SK-N-SH (cell line): ENCODE data around the gene PHF21B. TPM values are rescaled to one million over a fixed set of nuclear protein-coding genes. Genes with fewer than 3 reads are reported as not detected.

Experiments used
- CTCF ChIA-PET: fragments of 300-600, 350-600 bp; formaldehyde crosslinking; extraction: SDS; loops from one replicate; lab custom pipeline; 2021; lab: Yijun Ruan, JAX
- POLR2A ChIA-PET: fragments of 350-600 bp; sonication (Branson Sonifier 250); formaldehyde crosslinking; extraction: SDS; loops from one replicate; lab custom pipeline; 2020; ENCODE audit warnings: antibody characterized with exemption, inconsistent platforms; lab: Yijun Ruan, JAX
- DNase-seq: peaks from one replicate; pipeline ENCODE4 v3.0.0; 2012
- H2AFZ ChIP-seq: fragments of 200-600 bp; sonication (generic); 2 replicates; pipeline ENCODE4 v1.8.1; 2016; ENCODE audit warnings: antibody characterized with exemption, mild to moderate bottlenecking, low read depth
- H3F3A ChIP-seq: fragments of 200-600 bp; sonication (generic); replicated peaks from 2 replicates; pipeline ENCODE3; 2016; ENCODE audit warnings: antibody characterized with exemption, mild to moderate bottlenecking; ENCODE audit not compliant: insufficient read depth
- H3K27ac ChIP-seq, 2 experiments: fragments of 200-500 bp in 1 of 2; fragments of 200-600 bp in 1 of 2; sonication (Bioruptor generic) in 1 of 2; sonication (generic), shearing (Covaris generic) in 1 of 2; 2 replicates each; pipeline versions ENCODE4 v1.5.1 to v1.6.1; 2014 to 2016; ENCODE audit warnings: low read depth in 2 of 2, inconsistent platforms in 1 of 2, low read length in 1 of 2, mild to moderate bottlenecking in 1 of 2, mixed read lengths in 1 of 2
- H3K27me3 ChIP-seq: fragments of 200-600 bp; sonication (generic), shearing (Covaris generic); 2 replicates; pipeline ENCODE4 v1.6.1; 2016; ENCODE audit warnings: mixed run types; ENCODE audit not compliant: insufficient read depth
- H3K36me3 ChIP-seq, 2 experiments: fragments of 200-500 bp in 1 of 2; fragments of 200-600 bp in 1 of 2; sonication (Bioruptor generic) in 1 of 2; sonication (generic) in 1 of 2; replicated peaks in 1 of 2; 2 replicates each; pipeline versions ENCODE3 to v1.5.1; 2014 to 2016; ENCODE audit warnings: low read length in 1 of 2, mild to moderate bottlenecking in 1 of 2; ENCODE audit not compliant: insufficient read depth in 2 of 2, control insufficient read depth in 1 of 2
- H3K4me1 ChIP-seq, 2 experiments: fragments of 200-500 bp in 1 of 2; fragments of 200-600 bp in 1 of 2; sonication (Bioruptor generic) in 1 of 2; sonication (generic), shearing (Covaris generic) in 1 of 2; 2 replicates each; pipeline versions ENCODE4 v1.5.1 to v1.6.1; 2014 to 2016; ENCODE audit warnings: low read depth in 1 of 2, low read length in 1 of 2, mixed run types in 1 of 2; ENCODE audit not compliant: insufficient read depth in 2 of 2, control insufficient read depth in 1 of 2
- H3K4me2 ChIP-seq: fragments of 200-600 bp; sonication (generic), shearing (Covaris generic); 2 replicates; pipeline ENCODE4 v1.6.1; 2017; ENCODE audit warnings: mixed run types
- H3K4me3 ChIP-seq, 2 experiments: fragments of 200-500 bp in 1 of 2; fragments of 200-600 bp in 1 of 2; sonication (Bioruptor generic) in 1 of 2; sonication (generic), shearing (Covaris generic) in 1 of 2; 2 replicates each; pipeline versions ENCODE4 v1.5.1 to v1.8.1; 2014 to 2016; ENCODE audit warnings: low read depth in 2 of 2, inconsistent platforms in 1 of 2, low read length in 1 of 2, mild to moderate bottlenecking in 1 of 2, mixed read lengths in 1 of 2, moderate library complexity in 1 of 2
- H3K79me2 ChIP-seq: fragments of 200-600 bp; sonication (generic); 2 replicates; pipeline ENCODE4 v1.8.1; 2017; ENCODE audit warnings: mild to moderate bottlenecking; ENCODE audit not compliant: insufficient read depth
- H3K9ac ChIP-seq: fragments of 200-600 bp; sonication (generic); 2 replicates; pipeline ENCODE4 v1.6.1; 2017; ENCODE audit warnings: mixed run types
- H3K9me2 ChIP-seq: fragments of 200-600 bp; sonication (generic); 2 replicates; pipeline ENCODE4 v1.6.1; 2017; ENCODE audit warnings: mixed run types
- H3K9me3 ChIP-seq: fragments of 200-600 bp; sonication (generic); 2 replicates; pipeline ENCODE4 v1.6.1; 2017; ENCODE audit warnings: mixed run types, mild to moderate bottlenecking, moderate library complexity
- H4K20me1 ChIP-seq: fragments of 200-600 bp; sonication (generic); 2 replicates; pipeline ENCODE4 v1.6.1; 2017; ENCODE audit warnings: mild to moderate bottlenecking, mixed run types; ENCODE audit not compliant: insufficient read depth
- CHD2 ChIP-seq: fragments of 150-350 bp; IDR thresholded peaks from 2 replicates; pipeline ENCODE4 v1.6.1; 2018; ENCODE audit warnings: low read length; ENCODE audit not compliant: partially characterized antibody
- CTCF ChIP-seq: fragments of 200-600 bp; sonication (generic); IDR thresholded peaks from 2 replicates; pipeline ENCODE4 v1.6.1; 2017; ENCODE audit warnings: antibody characterized with exemption, mild to moderate bottlenecking, moderate library complexity
- ELF1 ChIP-seq: IDR thresholded peaks from 2 replicates; pipeline ENCODE4 v1.4.0; 2012
- FOSL2 ChIP-seq: IDR thresholded peaks from 2 replicates; pipeline ENCODE4 v1.4.0; 2012; ENCODE audit warnings: low read depth, mild to moderate bottlenecking, moderate library complexity, borderline replicate concordance
- IRF3 ChIP-seq: fragments of 150-350 bp; IDR thresholded peaks from 2 replicates; pipeline ENCODE4 v1.6.1; 2016; ENCODE audit warnings: mild to moderate bottlenecking, low read depth, low read length
- MEF2A ChIP-seq: IDR thresholded peaks from 2 replicates; pipeline ENCODE4 v1.4.0; 2012; ENCODE audit warnings: low read depth, borderline replicate concordance
- NFIC ChIP-seq: IDR thresholded peaks from 2 replicates; pipeline ENCODE4 v1.4.0; 2012; ENCODE audit warnings: borderline replicate concordance
- NRF1 ChIP-seq: IDR thresholded peaks from 2 replicates; pipeline ENCODE4 v1.6.1; 2012; ENCODE audit warnings: low read depth, mild to moderate bottlenecking, low read length
- REST ChIP-seq: IDR thresholded peaks from 2 replicates; pipeline ENCODE4 v1.6.1; 2012; ENCODE audit warnings: mild to moderate bottlenecking, low read depth, low read length, moderate library complexity
- RFX5 ChIP-seq: IDR thresholded peaks from 2 replicates; pipeline ENCODE4 v1.6.1; 2012; ENCODE audit warnings: mild to moderate bottlenecking, improper control_type of control experiment, low read length
- RXRA ChIP-seq: IDR thresholded peaks from 2 replicates; pipeline ENCODE4 v1.4.0; 2012; ENCODE audit warnings: low read depth, mild to moderate bottlenecking, borderline replicate concordance
- SIN3A ChIP-seq: IDR thresholded peaks from 2 replicates; pipeline ENCODE4 v1.6.1; 2012; ENCODE audit warnings: low read depth, mild to moderate bottlenecking, low read length, moderate library complexity, borderline replicate concordance
- SMC3 ChIP-seq: IDR thresholded peaks from 2 replicates; pipeline ENCODE4 v1.6.1; 2012; ENCODE audit warnings: low read depth, low read length, improper control_type of control experiment
- TCF12 ChIP-seq: IDR thresholded peaks from 2 replicates; pipeline ENCODE4 v1.4.0; 2012
- USF2 ChIP-seq: fragments of 150-350 bp; IDR thresholded peaks from 2 replicates; pipeline ENCODE4 v1.6.1; 2017; ENCODE audit warnings: antibody characterized with exemption, low read length, low read depth, borderline replicate concordance
- WGBS: methylation state at CpG from one replicate; pipeline ENCODE4 v1.1.6; 2017; ENCODE audit warnings: low lambda C conversion rate; 5-methylcytosine and 5-hydroxymethylcytosine counted together
- polyA plus RNA-seq, 3 experiments: library from polyadenylated mRNA; depleted of rRNA; stranded (reverse); fragments of >200 nt; gene quantifications; 2 replicates each; pipeline ENCODE4 v1.2.3, GENCODE V29; 2012
- TF ChIP-seq, protein P1 (sequence below): IDR thresholded peaks from 2 replicates; pipeline ENCODE4 v1.4.0; 2012; ENCODE audit warnings: low read depth, borderline replicate concordance
- TF ChIP-seq, protein P2 (sequence below): IDR thresholded peaks from 2 replicates; pipeline ENCODE4; 2012

PHF21B gene
- polyA plus RNA-seq, 1 of the 3 experiments (the other 2 are of a cell fraction): 0.76 TPM

DNA sequence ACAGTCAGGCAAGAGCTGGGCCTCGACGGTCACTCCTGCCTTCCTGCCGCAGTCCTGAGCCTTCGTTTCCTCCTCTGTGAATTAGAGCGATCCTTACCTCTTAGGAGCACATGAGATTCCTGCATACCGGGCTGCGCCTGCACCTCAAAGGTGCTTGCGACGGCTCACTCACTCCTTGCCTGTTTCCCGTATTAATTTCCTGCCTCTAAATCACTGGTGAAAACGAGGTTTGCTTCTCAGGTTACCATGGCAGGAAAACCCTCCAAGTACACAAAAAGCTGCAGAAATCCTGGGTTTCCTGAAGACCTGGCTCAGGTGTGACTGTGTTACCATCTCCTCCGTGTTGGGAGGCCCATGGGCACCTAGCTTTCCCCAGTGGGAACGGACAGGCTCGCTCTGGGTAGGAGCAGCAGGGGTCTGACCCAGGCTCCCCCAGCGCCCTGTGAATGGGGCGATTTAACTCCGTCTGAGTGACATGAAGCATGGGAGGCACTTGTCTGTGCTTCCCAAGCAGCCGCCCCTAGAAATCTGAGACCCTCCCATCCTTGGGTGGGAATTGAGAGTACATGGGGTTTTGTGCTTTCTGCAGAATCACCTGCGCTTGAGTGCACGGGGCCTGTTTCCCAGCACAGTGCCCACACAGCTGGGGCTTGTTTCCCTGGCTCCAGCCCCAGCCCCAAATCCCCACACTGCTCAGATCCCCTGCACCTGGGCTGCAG, 64.8 kb downstream of the PHF21B start:
- no peak for TF ChIP-seq USF2
- no peak for TF ChIP-seq CHD2
- TF ChIP-seq RFX5: no peak
- no peak for TF ChIP-seq SMC3
- TF ChIP-seq RXRA: no peak
- TF ChIP-seq, protein P1, sequence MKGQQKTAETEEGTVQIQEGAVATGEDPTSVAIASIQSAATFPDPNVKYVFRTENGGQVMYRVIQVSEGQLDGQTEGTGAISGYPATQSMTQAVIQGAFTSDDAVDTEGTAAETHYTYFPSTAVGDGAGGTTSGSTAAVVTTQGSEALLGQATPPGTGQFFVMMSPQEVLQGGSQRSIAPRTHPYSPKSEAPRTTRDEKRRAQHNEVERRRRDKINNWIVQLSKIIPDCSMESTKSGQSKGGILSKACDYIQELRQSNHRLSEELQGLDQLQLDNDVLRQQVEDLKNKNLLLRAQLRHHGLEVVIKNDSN: no peak
- TF ChIP-seq SIN3A: no peak
- no peak for TF ChIP-seq MEF2A
- DNase-seq: no peak
- Histone ChIP-seq H3K4me2 (no peak overlapping the region), H3K4me3 (no peak overlapping the region), H3K27me3 (no peaks in the 10 kb centered on the region), H4K20me1 (no peaks in the 10 kb centered on the region), H3K9me3 (no peaks in the 10 kb centered on the region), H2AFZ (no peak overlapping the region), H3K9me2 (no peaks in the 10 kb centered on the region), H3K27ac (no peak overlapping the region), H3K36me3 (no peaks in the 10 kb centered on the region), H3F3A (no peaks in the 10 kb centered on the region), H3K4me1 (peaks cover 0 to 31% of the 10 kb centered on the region in 2 experiments; a peak in 1 of 4 replicates), H3K79me2 (no peaks in the 10 kb centered on the region), H3K9ac (no peak overlapping the region)
- ChIA-PET CTCF (interaction anchor here (0.7 to 1.0 kb wide), 2 partner anchors 11 to 13 kb away, joined by 3 read pairs; no protein-coding TSS in a partner anchor), POLR2A (no interaction called here)
- WGBS: 73% methylated on average over 16 of the region's 20 CpGs

DNA sequence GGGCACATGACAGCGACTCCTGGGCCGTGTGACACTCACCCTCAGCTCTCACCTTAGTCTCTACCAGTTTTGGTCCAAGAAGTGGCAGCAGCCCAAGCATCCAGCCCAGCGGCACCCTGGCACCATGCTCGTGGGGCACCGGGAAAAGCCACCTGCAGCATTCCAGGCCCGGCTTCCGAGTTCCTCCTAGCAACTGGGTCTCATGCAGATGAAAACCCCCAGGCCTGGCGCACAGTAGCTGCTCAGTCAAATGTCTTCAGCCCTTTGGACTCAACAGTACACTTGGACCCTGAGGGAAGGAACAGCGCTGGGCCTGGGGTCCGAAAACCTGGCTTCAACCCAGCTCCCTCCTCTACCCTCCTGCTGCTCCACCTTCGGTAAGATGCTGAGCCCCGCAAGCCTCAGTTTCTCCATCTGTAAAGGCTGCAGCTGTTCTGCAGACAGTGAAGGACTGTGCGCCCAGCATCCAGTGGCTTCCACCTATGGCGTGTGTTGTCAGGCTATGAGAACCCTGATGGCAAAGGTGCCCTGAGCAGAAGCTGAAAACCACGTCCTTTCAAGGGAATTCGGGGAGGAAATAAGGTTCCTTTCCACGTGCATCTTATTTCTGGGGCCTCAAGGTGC, 66.0 kb downstream of the PHF21B start:
- Histone ChIP-seq H3K4me2 (no peak overlapping the region), H3K27ac (no peak overlapping the region), H3K27me3 (no peaks in the 10 kb centered on the region), H3F3A (no peaks in the 10 kb centered on the region), H3K36me3 (no peaks in the 10 kb centered on the region), H3K9me3 (no peaks in the 10 kb centered on the region), H3K4me3 (no peak overlapping the region), H3K79me2 (no peaks in the 10 kb centered on the region), H3K4me1 (peaks cover 0 to 35% of the 10 kb centered on the region in 2 experiments; a peak in 1 of 4 replicates), H2AFZ (no peak overlapping the region), H4K20me1 (no peaks in the 10 kb centered on the region), H3K9me2 (no peaks in the 10 kb centered on the region), H3K9ac (no peak overlapping the region)
- no peak for DNase-seq
- POLR2A ChIA-PET: no interaction called here
- 62% methylated on average over 12 of the region's 17 CpGs for WGBS
- CTCF ChIA-PET: interaction anchor here (0.7 to 1.8 kb wide), 4 partner anchors 10 to 265 kb away, joined by 3 to 7 read pairs (median 3); no protein-coding TSS in a partner anchor
- TF ChIP-seq NRF1: no peak
- no peak for TF ChIP-seq ELF1
- no peak for TF ChIP-seq IRF3
- TF ChIP-seq RFX5: no peak
- TF ChIP-seq TCF12: no peak
- TF ChIP-seq CTCF: no peak
- TF ChIP-seq, protein P2, sequence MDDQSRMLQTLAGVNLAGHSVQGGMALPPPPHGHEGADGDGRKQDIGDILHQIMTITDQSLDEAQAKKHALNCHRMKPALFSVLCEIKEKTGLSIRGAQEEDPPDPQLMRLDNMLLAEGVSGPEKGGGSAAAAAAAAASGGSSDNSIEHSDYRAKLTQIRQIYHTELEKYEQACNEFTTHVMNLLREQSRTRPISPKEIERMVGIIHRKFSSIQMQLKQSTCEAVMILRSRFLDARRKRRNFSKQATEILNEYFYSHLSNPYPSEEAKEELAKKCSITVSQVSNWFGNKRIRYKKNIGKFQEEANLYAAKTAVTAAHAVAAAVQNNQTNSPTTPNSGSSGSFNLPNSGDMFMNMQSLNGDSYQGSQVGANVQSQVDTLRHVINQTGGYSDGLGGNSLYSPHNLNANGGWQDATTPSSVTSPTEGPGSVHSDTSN: no peak
- no peak for TF ChIP-seq REST
- TF ChIP-seq NFIC: no peak
- TF ChIP-seq FOSL2: no peak
